GM23338 (cell line): ENCODE results near the gene TSHZ2. TPM values are rescaled to one million over a fixed set of nuclear protein-coding genes. Genes with fewer than 3 reads are reported as not detected.

ENCODE experiments used
- ATAC-seq: fragments of 200-7000 bp; cut with Tn5 transposase; 3 replicates; pipeline ENCODE4 v1.9.1; 2020
- DNase-seq: peaks from one replicate; pipeline ENCODE4 v3.0.0-alpha.2; 2015; ENCODE audit warnings: low spot score
- H2AFZ ChIP-seq: fragments of 200-600 bp; sonication (generic); 2 replicates; pipeline ENCODE4 v1.8.0; 2016; ENCODE audit warnings: antibody characterized with exemption, mild to moderate bottlenecking, moderate library complexity
- H3F3A ChIP-seq: fragments of 200-600 bp; sonication (generic); replicated peaks from 2 replicates; pipeline ENCODE4 v1.8.0; 2017; ENCODE audit warnings: antibody characterized with exemption, mixed run types, low read depth
- H3K27ac ChIP-seq: fragments of 200-600 bp; sonication (generic); 2 replicates; pipeline ENCODE4 v1.6.1; 2016; ENCODE audit warnings: low read depth
- H3K27me3 ChIP-seq: fragments of 200-600 bp; sonication (generic); 2 replicates; pipeline ENCODE4 v1.8.0; 2016; ENCODE audit warnings: mild to moderate bottlenecking, mixed run types, moderate library complexity; ENCODE audit not compliant: insufficient read depth
- H3K36me3 ChIP-seq: fragments of 200-600 bp; sonication (generic); 2 replicates; pipeline ENCODE4 v1.8.0; 2016; ENCODE audit warnings: mild to moderate bottlenecking; ENCODE audit not compliant: insufficient read depth
- H3K4me1 ChIP-seq: fragments of 200-600 bp; sonication (generic); 2 replicates; pipeline ENCODE4 v1.8.0; 2016; ENCODE audit warnings: mild to moderate bottlenecking, moderate library complexity; ENCODE audit not compliant: insufficient read depth
- H3K4me2 ChIP-seq: fragments of 200-600 bp; sonication (generic); 2 replicates; pipeline ENCODE4 v1.7.1; 2017; ENCODE audit warnings: mixed run types
- H3K4me3 ChIP-seq: fragments of 200-600 bp; sonication (generic); 2 replicates; pipeline ENCODE4 v1.6.1; 2016; ENCODE audit warnings: mixed run types
- H3K79me2 ChIP-seq: fragments of 200-600 bp; sonication (generic); replicated peaks from 2 replicates; pipeline ENCODE4 v1.8.0; 2017; ENCODE audit warnings: mild to moderate bottlenecking; ENCODE audit not compliant: insufficient read depth
- H3K9me2 ChIP-seq: fragments of 200-600 bp; sonication (generic); 2 replicates; pipeline ENCODE4 v1.8.0; 2017; ENCODE audit not compliant: insufficient read depth
- H4K20me1 ChIP-seq: fragments of 200-600 bp; sonication (generic); replicated peaks from 2 replicates; pipeline ENCODE4 v1.8.0; 2017; ENCODE audit warnings: mild to moderate bottlenecking; ENCODE audit not compliant: insufficient read depth
- H3K27ac Mint-ChIP-seq: 2 replicates; pipeline ENCODE4 v1.8.0; 2020; ENCODE audit warnings: inconsistent platforms, mild to moderate bottlenecking, moderate library complexity, mixed read lengths
- H3K27me3 Mint-ChIP-seq: 3 replicates; pipeline ENCODE4 v1.8.0; 2022; ENCODE audit warnings: low read depth, mild to moderate bottlenecking, moderate library complexity, mixed read lengths, inconsistent platforms; ENCODE audit not compliant: insufficient read depth, poor library complexity
- H3K36me3 Mint-ChIP-seq: 3 replicates; pipeline ENCODE4 v1.8.0; 2021; ENCODE audit warnings: low read depth, mild to moderate bottlenecking, inconsistent platforms, moderate library complexity, mixed read lengths
- H3K4me1 Mint-ChIP-seq: 3 replicates; pipeline ENCODE4 v1.8.0; 2020; ENCODE audit warnings: mild to moderate bottlenecking, inconsistent platforms, mixed read lengths
- H3K4me3 Mint-ChIP-seq: 3 replicates; pipeline ENCODE4 v1.8.0; 2021; ENCODE audit warnings: moderate library complexity, mild to moderate bottlenecking, inconsistent platforms, mixed read lengths
- H3K9me3 Mint-ChIP-seq: 3 replicates; pipeline ENCODE4 v1.8.0; 2020; ENCODE audit warnings: moderate library complexity, mild to moderate bottlenecking, inconsistent platforms, mixed read lengths
- CREB1 ChIP-seq: fragments of 250-450 bp; sonication (Bioruptor Pico); IDR thresholded peaks from 2 replicates; pipeline ENCODE4 v1.5.0; 2020; ENCODE audit warnings: low read depth, mild to moderate bottlenecking, moderate library complexity
- EZH2 ChIP-seq: fragments of 200-600 bp; sonication (generic); IDR thresholded peaks from one replicate; pipeline ENCODE4 v1.8.0; 2017; ENCODE audit warnings: antibody characterized with exemption, mild to moderate bottlenecking, low read depth; ENCODE audit not compliant: unreplicated experiment
- EZH2phosphoT487 ChIP-seq: fragments of 200-600 bp; sonication (generic); IDR thresholded peaks from one replicate; pipeline ENCODE4 v1.8.1; 2018; ENCODE audit warnings: antibody characterized with exemption; ENCODE audit not compliant: unreplicated experiment
- JUNB ChIP-seq: IDR thresholded peaks from one replicate; pipeline ENCODE4 v1.6.1; 2016; ENCODE audit warnings: antibody characterized with exemption; ENCODE audit not compliant: unreplicated experiment
- NANOG ChIP-seq: IDR thresholded peaks from 2 replicates; pipeline ENCODE4 v1.6.1; 2016; ENCODE audit warnings: antibody characterized with exemption, borderline replicate concordance
- POLR2AphosphoS5 ChIP-seq: IDR thresholded peaks from 2 replicates; pipeline ENCODE4 v1.6.1; 2016; ENCODE audit warnings: antibody characterized with exemption, low read depth
- STAT1 ChIP-seq: IDR thresholded peaks from one replicate; pipeline ENCODE4 v1.6.1; 2016; ENCODE audit warnings: antibody characterized with exemption; ENCODE audit not compliant: unreplicated experiment
- ZNF114 ChIP-seq: fragments of 250-450 bp; sonication (Bioruptor Pico); IDR thresholded peaks from 2 replicates; pipeline ENCODE4 v1.5.0; 2020; ENCODE audit warnings: mild to moderate bottlenecking, moderate library complexity
- ZNF331 ChIP-seq: fragments of 250-450 bp; sonication (Bioruptor Pico); IDR thresholded peaks from 2 replicates; pipeline ENCODE4 v1.5.0; 2020; ENCODE audit warnings: low read depth, mild to moderate bottlenecking, moderate library complexity
- polyA plus RNA-seq: library from polyadenylated mRNA; unstranded; fragments of >200 nt; fragmentation: Nextera tagmentation; extraction: Ambion mirVana; gene quantifications from 2 replicates; pipeline ENCODE4 v1.2.1, GENCODE V29; 2016
- total RNA-seq: library from RNA; depleted of rRNA; stranded (reverse); fragments of >200 nt; shearing (Covaris generic); gene quantifications from 2 replicates; pipeline ENCODE4 v1.2.3, GENCODE V29; 2014
- TF ChIP-seq, protein P1 (sequence below): IDR thresholded peaks from one replicate; pipeline ENCODE4 v1.6.1; 2018; ENCODE audit warnings: antibody characterized with exemption; ENCODE audit not compliant: unreplicated experiment
- TF ChIP-seq, protein P2 (sequence below): IDR thresholded peaks from 2 replicates; pipeline ENCODE4 v1.6.1; 2016; ENCODE audit warnings: antibody characterized with exemption
- TF ChIP-seq, protein P3 (sequence below): fragments of 250-450 bp; sonication (Bioruptor Pico); IDR thresholded peaks from 2 replicates; pipeline ENCODE4 v1.5.0; 2020; ENCODE audit warnings: mild to moderate bottlenecking, moderate library complexity
- TF ChIP-seq, protein P4 (sequence below), 2 experiments: fragments of 200-600 bp in 1 of 2; sonication (generic) in 1 of 2; conservative IDR thresholded peaks; 2 replicates each; pipeline versions ENCODE4 v1.5.1 to v1.6.1; 2016 to 2017; ENCODE audit warnings: antibody characterized with exemption in 2 of 2, low read depth in 2 of 2, mild to moderate bottlenecking in 2 of 2, moderate library complexity in 1 of 2

The TSHZ2 gene
- total and polyA plus RNA-seq, 2 experiments from 2014 or later = 0.49 to 1.3 TPM

DNA sequence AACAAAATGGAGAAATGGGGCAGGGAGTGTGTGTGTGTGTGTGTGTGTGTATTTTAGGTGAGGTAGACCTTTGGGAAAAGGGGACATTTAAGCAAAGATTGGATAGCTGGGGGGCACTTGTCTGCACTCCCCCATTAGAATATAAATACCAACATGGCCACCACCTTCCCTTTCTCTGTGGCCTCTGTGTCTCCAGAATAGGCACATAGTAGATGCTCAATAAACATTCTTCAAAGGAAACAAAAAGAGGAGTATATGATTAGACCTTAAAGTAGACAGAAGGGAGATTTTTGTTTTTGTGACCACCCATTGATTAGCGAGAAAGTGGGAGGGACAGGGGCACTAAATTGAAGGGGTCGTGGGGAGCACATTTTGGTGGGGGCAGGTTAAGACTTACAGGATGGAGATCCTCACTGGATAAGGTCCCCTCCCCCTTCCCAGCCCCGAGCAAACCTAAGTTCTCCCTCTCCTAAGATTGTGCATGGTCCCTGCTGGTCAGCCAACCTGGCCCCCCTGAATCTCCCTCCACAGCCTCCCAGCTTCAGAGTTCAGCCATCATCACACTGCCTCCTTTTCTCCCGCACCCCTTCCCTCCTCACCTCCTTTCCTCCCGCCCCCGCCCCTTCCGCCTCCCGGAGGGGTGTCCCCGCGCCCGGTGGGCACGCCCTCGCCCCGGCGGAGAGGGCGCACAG lies 514 bp upstream of the TSHZ2 start:
- peaks cover 14% of the 10 kb centered on the region for H3K27me3 Mint-ChIP-seq

More for the DNA sequence above, 514 bp upstream of the TSHZ2 start:
- Histone ChIP-seq H2AFZ (peak overlapping the region; percentile 99), H3K4me1 (peaks cover 4% of the 10 kb centered on the region), H3K36me3 (no peaks in the 10 kb centered on the region), H3K9me2 (no peaks in the 10 kb centered on the region), H3K4me2 (peak overlapping the region; percentile 99), H3K27ac (no peak overlapping the region), H4K20me1 (no peaks in the 10 kb centered on the region), H3F3A (no peaks in the 10 kb centered on the region), H3K27me3 (peaks cover 20% of the 10 kb centered on the region), H3K4me3 (peak overlapping the region; percentile 93), H3K79me2 (no peaks in the 10 kb centered on the region)
- TF ChIP-seq EZH2phosphoT487 (no peak), CREB1 (CRISPR knock-in tag) (no peak), EZH2 (no peak), STAT1 (no peak), JUNB (no peak), ZNF114 (CRISPR knock-in tag) (no peak), ZNF331 (CRISPR knock-in tag) (no peak), NANOG (no peak), POLR2AphosphoS5 (no peak)
- TF ChIP-seq, protein P1, sequence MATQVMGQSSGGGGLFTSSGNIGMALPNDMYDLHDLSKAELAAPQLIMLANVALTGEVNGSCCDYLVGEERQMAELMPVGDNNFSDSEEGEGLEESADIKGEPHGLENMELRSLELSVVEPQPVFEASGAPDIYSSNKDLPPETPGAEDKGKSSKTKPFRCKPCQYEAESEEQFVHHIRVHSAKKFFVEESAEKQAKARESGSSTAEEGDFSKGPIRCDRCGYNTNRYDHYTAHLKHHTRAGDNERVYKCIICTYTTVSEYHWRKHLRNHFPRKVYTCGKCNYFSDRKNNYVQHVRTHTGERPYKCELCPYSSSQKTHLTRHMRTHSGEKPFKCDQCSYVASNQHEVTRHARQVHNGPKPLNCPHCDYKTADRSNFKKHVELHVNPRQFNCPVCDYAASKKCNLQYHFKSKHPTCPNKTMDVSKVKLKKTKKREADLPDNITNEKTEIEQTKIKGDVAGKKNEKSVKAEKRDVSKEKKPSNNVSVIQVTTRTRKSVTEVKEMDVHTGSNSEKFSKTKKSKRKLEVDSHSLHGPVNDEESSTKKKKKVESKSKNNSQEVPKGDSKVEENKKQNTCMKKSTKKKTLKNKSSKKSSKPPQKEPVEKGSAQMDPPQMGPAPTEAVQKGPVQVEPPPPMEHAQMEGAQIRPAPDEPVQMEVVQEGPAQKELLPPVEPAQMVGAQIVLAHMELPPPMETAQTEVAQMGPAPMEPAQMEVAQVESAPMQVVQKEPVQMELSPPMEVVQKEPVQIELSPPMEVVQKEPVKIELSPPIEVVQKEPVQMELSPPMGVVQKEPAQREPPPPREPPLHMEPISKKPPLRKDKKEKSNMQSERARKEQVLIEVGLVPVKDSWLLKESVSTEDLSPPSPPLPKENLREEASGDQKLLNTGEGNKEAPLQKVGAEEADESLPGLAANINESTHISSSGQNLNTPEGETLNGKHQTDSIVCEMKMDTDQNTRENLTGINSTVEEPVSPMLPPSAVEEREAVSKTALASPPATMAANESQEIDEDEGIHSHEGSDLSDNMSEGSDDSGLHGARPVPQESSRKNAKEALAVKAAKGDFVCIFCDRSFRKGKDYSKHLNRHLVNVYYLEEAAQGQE = no peak
- TF ChIP-seq, protein P2, sequence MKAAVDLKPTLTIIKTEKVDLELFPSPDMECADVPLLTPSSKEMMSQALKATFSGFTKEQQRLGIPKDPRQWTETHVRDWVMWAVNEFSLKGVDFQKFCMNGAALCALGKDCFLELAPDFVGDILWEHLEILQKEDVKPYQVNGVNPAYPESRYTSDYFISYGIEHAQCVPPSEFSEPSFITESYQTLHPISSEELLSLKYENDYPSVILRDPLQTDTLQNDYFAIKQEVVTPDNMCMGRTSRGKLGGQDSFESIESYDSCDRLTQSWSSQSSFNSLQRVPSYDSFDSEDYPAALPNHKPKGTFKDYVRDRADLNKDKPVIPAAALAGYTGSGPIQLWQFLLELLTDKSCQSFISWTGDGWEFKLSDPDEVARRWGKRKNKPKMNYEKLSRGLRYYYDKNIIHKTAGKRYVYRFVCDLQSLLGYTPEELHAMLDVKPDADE = no peak
- TF ChIP-seq, protein P3, sequence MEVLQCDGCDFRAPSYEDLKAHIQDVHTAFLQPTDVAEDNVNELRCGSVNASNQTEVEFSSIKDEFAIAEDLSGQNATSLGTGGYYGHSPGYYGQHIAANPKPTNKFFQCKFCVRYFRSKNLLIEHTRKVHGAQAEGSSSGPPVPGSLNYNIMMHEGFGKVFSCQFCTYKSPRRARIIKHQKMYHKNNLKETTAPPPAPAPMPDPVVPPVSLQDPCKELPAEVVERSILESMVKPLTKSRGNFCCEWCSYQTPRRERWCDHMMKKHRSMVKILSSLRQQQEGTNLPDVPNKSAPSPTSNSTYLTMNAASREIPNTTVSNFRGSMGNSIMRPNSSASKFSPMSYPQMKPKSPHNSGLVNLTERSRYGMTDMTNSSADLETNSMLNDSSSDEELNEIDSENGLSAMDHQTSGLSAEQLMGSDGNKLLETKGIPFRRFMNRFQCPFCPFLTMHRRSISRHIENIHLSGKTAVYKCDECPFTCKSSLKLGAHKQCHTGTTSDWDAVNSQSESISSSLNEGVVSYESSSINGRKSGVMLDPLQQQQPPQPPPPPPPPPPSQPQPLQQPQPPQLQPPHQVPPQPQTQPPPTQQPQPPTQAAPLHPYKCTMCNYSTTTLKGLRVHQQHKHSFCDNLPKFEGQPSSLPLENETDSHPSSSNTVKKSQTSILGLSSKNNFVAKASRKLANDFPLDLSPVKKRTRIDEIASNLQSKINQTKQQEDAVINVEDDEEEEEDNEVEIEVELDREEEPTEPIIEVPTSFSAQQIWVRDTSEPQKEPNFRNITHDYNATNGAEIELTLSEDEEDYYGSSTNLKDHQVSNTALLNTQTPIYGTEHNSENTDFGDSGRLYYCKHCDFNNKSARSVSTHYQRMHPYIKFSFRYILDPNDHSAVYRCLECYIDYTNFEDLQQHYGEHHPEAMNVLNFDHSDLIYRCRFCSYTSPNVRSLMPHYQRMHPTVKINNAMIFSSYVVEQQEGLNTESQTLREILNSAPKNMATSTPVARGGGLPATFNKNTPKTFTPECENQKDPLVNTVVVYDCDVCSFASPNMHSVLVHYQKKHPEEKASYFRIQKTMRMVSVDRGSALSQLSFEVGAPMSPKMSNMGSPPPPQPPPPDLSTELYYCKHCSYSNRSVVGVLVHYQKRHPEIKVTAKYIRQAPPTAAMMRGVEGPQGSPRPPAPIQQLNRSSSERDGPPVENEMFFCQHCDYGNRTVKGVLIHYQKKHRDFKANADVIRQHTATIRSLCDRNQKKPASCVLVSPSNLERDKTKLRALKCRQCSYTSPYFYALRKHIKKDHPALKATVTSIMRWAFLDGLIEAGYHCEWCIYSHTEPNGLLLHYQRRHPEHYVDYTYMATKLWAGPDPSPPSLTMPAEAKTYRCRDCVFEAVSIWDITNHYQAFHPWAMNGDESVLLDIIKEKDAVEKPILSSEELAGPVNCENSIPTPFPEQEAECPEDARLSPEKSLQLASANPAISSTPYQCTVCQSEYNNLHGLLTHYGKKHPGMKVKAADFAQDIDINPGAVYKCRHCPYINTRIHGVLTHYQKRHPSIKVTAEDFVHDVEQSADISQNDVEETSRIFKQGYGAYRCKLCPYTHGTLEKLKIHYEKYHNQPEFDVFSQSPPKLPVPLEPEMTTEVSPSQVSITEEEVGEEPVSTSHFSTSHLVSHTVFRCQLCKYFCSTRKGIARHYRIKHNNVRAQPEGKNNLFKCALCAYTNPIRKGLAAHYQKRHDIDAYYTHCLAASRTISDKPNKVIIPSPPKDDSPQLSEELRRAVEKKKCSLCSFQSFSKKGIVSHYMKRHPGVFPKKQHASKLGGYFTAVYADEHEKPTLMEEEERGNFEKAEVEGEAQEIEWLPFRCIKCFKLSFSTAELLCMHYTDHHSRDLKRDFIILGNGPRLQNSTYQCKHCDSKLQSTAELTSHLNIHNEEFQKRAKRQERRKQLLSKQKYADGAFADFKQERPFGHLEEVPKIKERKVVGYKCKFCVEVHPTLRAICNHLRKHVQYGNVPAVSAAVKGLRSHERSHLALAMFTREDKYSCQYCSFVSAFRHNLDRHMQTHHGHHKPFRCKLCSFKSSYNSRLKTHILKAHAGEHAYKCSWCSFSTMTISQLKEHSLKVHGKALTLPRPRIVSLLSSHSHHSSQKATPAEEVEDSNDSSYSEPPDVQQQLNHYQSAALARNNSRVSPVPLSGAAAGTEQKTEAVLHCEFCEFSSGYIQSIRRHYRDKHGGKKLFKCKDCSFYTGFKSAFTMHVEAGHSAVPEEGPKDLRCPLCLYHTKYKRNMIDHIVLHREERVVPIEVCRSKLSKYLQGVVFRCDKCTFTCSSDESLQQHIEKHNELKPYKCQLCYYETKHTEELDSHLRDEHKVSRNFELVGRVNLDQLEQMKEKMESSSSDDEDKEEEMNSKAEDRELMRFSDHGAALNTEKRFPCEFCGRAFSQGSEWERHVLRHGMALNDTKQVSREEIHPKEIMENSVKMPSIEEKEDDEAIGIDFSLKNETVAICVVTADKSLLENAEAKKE (CRISPR knock-in tag) = no peak
- TF ChIP-seq, protein P4, sequence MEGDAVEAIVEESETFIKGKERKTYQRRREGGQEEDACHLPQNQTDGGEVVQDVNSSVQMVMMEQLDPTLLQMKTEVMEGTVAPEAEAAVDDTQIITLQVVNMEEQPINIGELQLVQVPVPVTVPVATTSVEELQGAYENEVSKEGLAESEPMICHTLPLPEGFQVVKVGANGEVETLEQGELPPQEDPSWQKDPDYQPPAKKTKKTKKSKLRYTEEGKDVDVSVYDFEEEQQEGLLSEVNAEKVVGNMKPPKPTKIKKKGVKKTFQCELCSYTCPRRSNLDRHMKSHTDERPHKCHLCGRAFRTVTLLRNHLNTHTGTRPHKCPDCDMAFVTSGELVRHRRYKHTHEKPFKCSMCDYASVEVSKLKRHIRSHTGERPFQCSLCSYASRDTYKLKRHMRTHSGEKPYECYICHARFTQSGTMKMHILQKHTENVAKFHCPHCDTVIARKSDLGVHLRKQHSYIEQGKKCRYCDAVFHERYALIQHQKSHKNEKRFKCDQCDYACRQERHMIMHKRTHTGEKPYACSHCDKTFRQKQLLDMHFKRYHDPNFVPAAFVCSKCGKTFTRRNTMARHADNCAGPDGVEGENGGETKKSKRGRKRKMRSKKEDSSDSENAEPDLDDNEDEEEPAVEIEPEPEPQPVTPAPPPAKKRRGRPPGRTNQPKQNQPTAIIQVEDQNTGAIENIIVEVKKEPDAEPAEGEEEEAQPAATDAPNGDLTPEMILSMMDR (conservative IDR thresholded peaks at IDR 0.05; ENCODE audit: low read depth in 2 of 2) = no peak
- peak overlapping the region; percentile 70 for H3K4me3 Mint-ChIP-seq
- H3K27ac Mint-ChIP-seq = no peak overlapping the region
- H3K4me1 Mint-ChIP-seq = no peaks in the 10 kb centered on the region; the same call in 2 of the 3 replicates
- DNase-seq (peak; percentile 72), ATAC-seq (no peak)
- H3K36me3 Mint-ChIP-seq = no peaks in the 10 kb centered on the region
- no peaks in the 10 kb centered on the region for H3K9me3 Mint-ChIP-seq
